ENCODE results near the gene PSTPIP1. TPM values are rescaled to one million over a fixed set of nuclear protein-coding genes. Genes with fewer than 3 reads are reported as not detected.

Gene PSTPIP1
- total and polyA plus RNA-seq, 8 donors, result 1.8 to 52.9 (median 3.4) TPM

DNA sequence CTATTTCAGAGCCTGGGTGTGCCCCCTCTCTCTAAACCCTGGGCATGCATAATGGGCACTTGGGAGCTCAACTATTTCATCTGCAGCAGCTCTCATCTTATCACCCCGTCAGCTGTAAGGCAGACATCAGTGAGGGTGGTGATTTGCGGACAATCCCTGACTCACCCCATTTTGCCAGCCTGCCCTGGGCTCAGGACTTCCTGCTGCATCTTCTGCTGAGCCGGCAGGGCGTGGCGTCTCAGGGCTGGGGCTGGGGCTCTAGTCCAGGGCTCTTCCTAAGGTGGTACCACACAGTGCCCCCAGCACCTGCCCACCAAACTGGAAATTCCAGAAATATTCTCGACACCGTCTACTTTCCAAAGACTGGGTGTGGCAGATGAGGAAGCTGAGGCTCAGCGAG is 925 bp upstream of the PSTPIP1 start:
- peak overlapping the region in 1 of 2 donors; percentile 94 for H3K27ac ChIP-seq
- TF ChIP-seq CTCF (IDR thresholded peaks at IDR 0.05), result no peak
- peak; percentile 45 for ATAC-seq

GRCh38 chr15:76994496-76994895 is 430 bp upstream of the PSTPIP1 start:
- Histone ChIP-seq H3K4me1 (peaks cover 0 to 85% of the 10 kb centered on the region in 2 donors), H3K4me3 (peak overlapping the region in 1 of 2 donors; percentile 50), H3K27me3 (no peaks in the 10 kb centered on the region), H3K27ac (peak overlapping the region; percentile 65 to 94), H3K36me3 (peaks cover 0 to 3% of the 10 kb centered on the region in 2 donors), H3K9me3 (no peaks in the 10 kb centered on the region)
- no peak for TF ChIP-seq CTCF (IDR thresholded peaks at IDR 0.05)
- ATAC-seq, result no peak
- no peak for DNase-seq
- intact Hi-C loops (cut with DNase I), result no loop called here

More for the DNA sequence above, 925 bp upstream of the PSTPIP1 start:
- Histone ChIP-seq H3K4me1 (peaks cover 0 to 85% of the 10 kb centered on the region in 2 donors), H3K36me3 (no peaks in the 10 kb centered on the region), H3K27me3 (no peaks in the 10 kb centered on the region), H3K4me3 (no peak overlapping the region), H3K9me3 (no peaks in the 10 kb centered on the region)
- intact Hi-C loops (cut with DNase I), result no loop called here
- DNase-seq, result peak in 2 of 4 donors; percentile 68 to 95

DNA sequence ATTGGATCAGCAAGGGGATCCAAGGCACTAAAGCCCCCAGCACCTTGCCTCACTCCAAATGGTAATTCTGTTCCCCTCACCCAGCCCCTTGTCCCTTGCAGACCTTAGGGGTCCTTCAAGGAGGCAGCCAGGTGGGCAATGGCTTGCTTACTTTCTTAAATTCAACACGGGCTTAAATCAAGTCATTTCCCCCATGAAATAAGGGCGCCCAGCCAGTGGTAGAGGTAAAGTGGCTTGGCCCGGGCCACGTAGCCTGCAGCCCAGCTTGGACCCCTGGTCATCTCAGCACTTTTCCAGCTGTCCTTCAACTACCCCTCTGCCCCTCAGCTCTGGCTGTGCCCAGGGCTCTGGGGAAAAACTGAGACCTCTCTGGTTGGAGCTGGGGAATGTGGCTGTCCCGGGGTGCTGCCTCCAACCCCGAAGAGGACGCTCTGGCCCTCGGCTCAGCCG is 1.2 kb downstream of the PSTPIP1 start:
- TF ChIP-seq CTCF (IDR thresholded peaks at IDR 0.05), result no peak
- Histone ChIP-seq H3K27me3 (no peaks in the 10 kb centered on the region), H3K27ac (peak overlapping the region; percentile 65 to 94), H3K9me3 (no peaks in the 10 kb centered on the region), H3K4me1 (peaks cover 0 to 88% of the 10 kb centered on the region in 2 donors), H3K4me3 (peak overlapping the region; percentile 5 to 50), H3K36me3 (peaks cover 0 to 4% of the 10 kb centered on the region in 2 donors)
- no peak for ATAC-seq
- intact Hi-C loops (cut with DNase I), result no loop called here
- no peak for DNase-seq

DNA sequence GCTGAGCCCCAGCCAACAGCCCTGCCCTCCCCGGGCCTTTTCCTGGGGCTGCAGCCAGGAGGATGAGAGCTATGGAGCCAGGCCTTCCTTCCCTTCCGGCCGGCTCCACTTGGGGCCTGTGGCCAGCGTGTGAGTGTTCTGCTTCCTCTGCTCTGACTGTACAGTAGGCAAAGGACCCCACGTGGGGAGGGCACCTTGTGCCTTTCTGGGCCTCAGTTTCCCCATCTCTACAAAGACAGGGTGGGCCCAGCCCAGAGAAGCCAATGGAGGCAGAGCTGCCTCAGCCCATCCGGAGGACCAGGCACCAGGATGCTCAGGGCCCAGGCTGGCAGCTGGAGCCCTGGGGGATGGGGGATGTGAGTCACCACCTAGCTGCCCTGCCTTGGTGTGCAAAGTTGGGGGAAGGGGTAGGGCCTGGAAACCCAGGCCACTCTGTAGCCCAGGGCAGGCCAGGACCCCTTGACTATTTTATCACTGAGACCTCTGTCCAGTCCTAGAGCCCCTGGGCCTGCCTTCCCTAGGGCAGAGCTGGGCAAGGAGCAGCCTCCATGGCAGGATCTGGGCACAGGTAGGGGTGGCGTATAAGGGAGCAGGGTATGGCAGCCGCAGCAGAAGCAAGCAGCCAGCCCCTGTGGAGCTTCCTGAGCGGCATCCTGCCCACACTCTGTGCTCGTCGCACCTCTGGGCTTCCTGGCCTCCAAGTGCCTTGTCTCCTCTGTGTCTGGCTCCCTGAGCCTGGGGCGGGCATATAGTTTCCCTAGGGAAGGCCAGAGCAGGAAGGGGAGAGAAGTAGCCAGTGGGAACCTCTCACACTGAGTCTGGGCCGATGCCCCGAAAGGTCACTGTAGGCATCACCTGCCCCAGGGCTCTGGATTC is 1.8 kb downstream of the PSTPIP1 start:
- Histone ChIP-seq H3K4me1 (peaks cover 0 to 87% of the 10 kb centered on the region in 2 donors), H3K4me3 (peak overlapping the region; percentile 5 to 50), H3K36me3 (peaks cover 0 to 4% of the 10 kb centered on the region in 2 donors), H3K27ac (peak overlapping the region in 1 of 2 donors; percentile 94), H3K9me3 (no peaks in the 10 kb centered on the region), H3K27me3 (no peaks in the 10 kb centered on the region)
- ATAC-seq (peak; percentile 41), DNase-seq (peak in 3 of 4 donors; percentile 50 to 85 (median 53))
- intact Hi-C loops (cut with DNase I), result no loop called here
- no peak for TF ChIP-seq CTCF (IDR thresholded peaks at IDR 0.05)

DNA sequence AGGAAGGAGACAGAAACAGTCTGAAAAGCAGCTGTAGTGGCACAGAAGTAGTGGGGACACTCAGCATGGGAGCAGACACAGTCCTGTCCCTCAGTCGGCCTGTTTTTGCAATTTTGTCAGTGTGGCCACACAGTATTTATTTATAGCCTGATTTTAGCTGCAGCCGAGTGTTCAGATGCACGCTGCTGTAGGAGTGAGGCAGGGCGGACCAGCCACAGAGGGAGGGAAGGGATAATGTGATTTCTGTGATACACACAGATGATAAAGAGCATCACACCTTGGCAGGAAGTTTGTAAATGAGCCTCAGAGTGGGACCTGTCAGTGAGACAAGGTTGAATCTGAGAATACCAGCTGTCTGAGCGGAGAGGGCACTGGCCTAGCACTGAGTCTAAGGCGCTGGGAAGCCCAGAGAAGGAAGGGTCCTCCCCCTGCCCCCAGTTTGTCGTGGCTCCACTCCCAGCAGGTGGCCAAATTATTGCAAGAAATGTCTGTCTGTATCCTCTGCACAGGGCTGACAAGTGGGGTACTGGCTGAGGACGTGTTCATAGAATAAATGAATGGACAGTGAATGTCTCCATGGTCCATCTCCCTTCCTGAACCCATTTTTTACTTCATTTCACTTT is 3.8 kb downstream of the PSTPIP1 start:
- Histone ChIP-seq H3K4me3 (no peak overlapping the region), H3K4me1 (peaks cover 5 to 87% of the 10 kb centered on the region in 2 donors), H3K27ac (peak overlapping the region in 1 of 2 donors; percentile 94), H3K9me3 (no peaks in the 10 kb centered on the region), H3K27me3 (no peaks in the 10 kb centered on the region), H3K36me3 (peaks cover 0 to 4% of the 10 kb centered on the region in 2 donors)
- TF ChIP-seq CTCF (IDR thresholded peaks at IDR 0.05), result no peak
- ATAC-seq (no peak), DNase-seq (no peak)
- intact Hi-C loops (cut with DNase I), result no loop called here

Data from left lung (tissue), 10 donors.